BJ (cell line): ENCODE data around the gene LDLRAD4. TPM values are rescaled to one million over a fixed set of nuclear protein-coding genes. Genes with fewer than 3 reads are reported as not detected.
"Not testable (repeated sequence)": the region's sequence is repeated elsewhere in the genome, so short reads cannot be mapped to it uniquely, and the experiment has no call there.

Experiments
- CTCF ChIA-PET: fragments of 350-600 bp; formaldehyde crosslinking; extraction: SDS; loops from one replicate; lab custom pipeline; 2021; ENCODE audit warnings: antibody characterized with exemption, inconsistent platforms; lab: Yijun Ruan, JAX
- POLR2A ChIA-PET: fragments of 300-600 bp; sonication (Branson Sonifier 250); formaldehyde crosslinking; extraction: SDS; loops from one replicate; lab custom pipeline; 2021; ENCODE audit warnings: antibody characterized with exemption; lab: Charles Lee
- DNase-seq: peaks from one replicate; pipeline ENCODE4 v3.0.0-alpha.2; 2011; ENCODE audit warnings: low read depth
- H3K27me3 ChIP-seq: 2 replicates; pipeline ENCODE4 v1.6.0; 2011; ENCODE audit warnings: low read length; ENCODE audit not compliant: control insufficient read depth, insufficient read depth
- H3K36me3 ChIP-seq: 2 replicates; pipeline ENCODE4 v1.5.1; 2011; ENCODE audit warnings: low read length; ENCODE audit not compliant: control insufficient read depth, insufficient read depth
- H3K4me3 ChIP-seq: 2 replicates; pipeline ENCODE4 v1.5.1; 2011; ENCODE audit warnings: low read depth, mild to moderate bottlenecking, control low read depth, low read length
- CTCF ChIP-seq: IDR thresholded peaks from 2 replicates; pipeline ENCODE4 v1.5.1; 2011; ENCODE audit warnings: low read depth, mild to moderate bottlenecking, control low read depth, inconsistent platforms, low read length, moderate library complexity; ENCODE audit not compliant: insufficient read depth
- polyA plus RNA-seq: library from polyadenylated mRNA; depleted of rRNA; stranded (reverse); fragments of >200 nt; gene quantifications from 2 replicates; pipeline ENCODE4 v1.2.3, GENCODE V29; 2011

LDLRAD4 gene
- polyA plus RNA-seq, 1 experiment, result not detected

GRCh38 chr18:13485604-13486003 lies 267.0 kb downstream of the LDLRAD4 start:
- CTCF ChIA-PET, result no interaction called here
- POLR2A ChIA-PET, result no interaction called here
- no peak for DNase-seq
- no peak overlapping the region for H3K4me3 ChIP-seq
- TF ChIP-seq CTCF, result no peak
- no peaks in the 10 kb centered on the region; the same call in 1 of the 2 replicates for H3K27me3 ChIP-seq
- no peaks in the 10 kb centered on the region for H3K36me3 ChIP-seq

DNA sequence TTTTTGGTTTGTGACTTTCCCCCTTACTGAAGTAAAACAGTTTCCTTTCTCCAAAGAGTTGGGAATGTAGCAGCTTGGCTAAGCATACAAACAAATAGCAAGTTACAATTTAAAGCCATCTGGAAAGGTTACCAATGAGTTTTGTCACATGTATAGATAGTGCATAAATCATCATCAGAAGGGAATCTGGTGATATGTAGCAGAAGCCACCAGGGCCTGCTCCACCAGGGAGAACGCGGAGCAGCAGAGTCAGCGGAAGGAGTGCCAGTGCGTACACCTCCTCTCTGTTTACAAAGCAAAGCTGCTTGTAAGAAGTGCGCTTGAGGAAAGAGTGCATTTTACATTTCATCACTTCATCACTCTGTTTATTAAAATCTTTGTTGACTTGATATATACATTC lies 267.7 kb downstream of the LDLRAD4 start:
- TF ChIP-seq CTCF, result no peak
- Histone ChIP-seq H3K27me3 (no peaks in the 10 kb centered on the region; the same call in 1 of the 2 replicates), H3K36me3 (no peaks in the 10 kb centered on the region), H3K4me3 (no peak overlapping the region)
- no peak for DNase-seq
- CTCF ChIA-PET, result no interaction called here
- POLR2A ChIA-PET, result no interaction called here

DNA sequence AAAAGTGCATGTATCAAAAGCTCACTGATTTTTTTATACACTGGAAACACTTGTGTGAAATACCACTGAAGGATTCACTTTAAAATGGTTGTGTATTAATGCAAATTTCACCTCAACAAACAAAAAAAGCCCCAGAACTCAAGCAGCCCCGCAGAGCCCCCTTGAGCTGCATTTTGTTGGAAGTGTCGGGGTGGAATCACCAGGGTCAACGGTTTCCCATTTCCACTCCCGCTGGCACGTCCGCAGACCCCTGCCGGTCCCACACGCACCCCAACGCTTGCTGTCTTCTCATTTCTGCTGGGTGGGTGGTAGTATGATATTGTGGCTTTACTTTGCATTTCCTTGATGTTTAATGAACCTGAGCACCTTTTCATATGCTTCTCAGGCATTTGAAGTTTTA lies 268.1 kb downstream of the LDLRAD4 start:
- TF ChIP-seq CTCF, result no peak
- CTCF ChIA-PET, result no interaction called here

DNA sequence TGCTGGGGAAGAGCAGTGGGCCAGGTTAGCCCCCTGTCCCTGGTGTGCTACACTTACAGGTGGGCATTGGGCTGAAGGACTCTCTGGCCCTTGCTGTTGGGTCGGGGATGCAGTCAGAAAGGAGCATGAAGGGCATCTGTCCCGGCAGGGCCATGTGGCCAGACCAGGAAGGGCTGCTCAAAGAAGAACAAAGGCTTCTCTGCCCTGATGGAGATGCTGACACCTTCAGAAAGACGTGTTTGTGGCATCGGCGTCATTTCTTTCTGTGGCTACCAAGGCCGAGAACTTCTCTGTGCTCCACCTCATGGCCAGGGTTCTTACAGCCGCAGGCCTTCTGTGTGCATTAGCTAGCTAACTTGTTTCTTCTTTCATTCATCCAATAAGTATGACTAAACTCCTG lies 268.7 kb downstream of the LDLRAD4 start:
- POLR2A ChIA-PET, result no interaction called here

More for the DNA sequence above, 268.1 kb downstream of the LDLRAD4 start:
- no peaks in the 10 kb centered on the region for H3K36me3 ChIP-seq
- H3K4me3 ChIP-seq, result no peak overlapping the region
- no peak for DNase-seq
- no peaks in the 10 kb centered on the region; the same call in 1 of the 2 replicates for H3K27me3 ChIP-seq
- POLR2A ChIA-PET, result no interaction called here

GRCh38 chr18:13488281-13488929 lies 269.8 kb downstream of the LDLRAD4 start:
- CTCF ChIA-PET, result no interaction called here
- TF ChIP-seq CTCF, result no peak
- no peaks in the 10 kb centered on the region for H3K36me3 ChIP-seq
- POLR2A ChIA-PET, result no interaction called here
- DNase-seq, result no peak
- no peak overlapping the region for H3K4me3 ChIP-seq
- no peaks in the 10 kb centered on the region; the same call in 1 of the 2 replicates for H3K27me3 ChIP-seq

More for the DNA sequence above, 268.7 kb downstream of the LDLRAD4 start:
- CTCF ChIA-PET, result no interaction called here
- TF ChIP-seq CTCF, result no peak
- no peak for DNase-seq
- Histone ChIP-seq H3K27me3 (no peaks in the 10 kb centered on the region; the same call in 1 of the 2 replicates), H3K4me3 (no peak overlapping the region), H3K36me3 (no peaks in the 10 kb centered on the region)

- CTCF ChIA-PET, H3K27me3 ChIP-seq, H3K36me3 ChIP-seq, POLR2A ChIA-PET, DNase-seq, H3K4me3 ChIP-seq: not testable (repeated sequence)
Measured at GRCh38 chr18:13489303-13489702, 270.7 kb downstream of the LDLRAD4 start.
